Gastroesophageal sphincter (tissue), 4 donors: Measurements from ENCODE around the gene S100A7. TPM values are rescaled to one million over a fixed set of nuclear protein-coding genes. Genes with fewer than 3 reads are reported as not detected.
"Not testable (repeated sequence)": the region's sequence is repeated elsewhere in the genome, so short reads cannot be mapped to it uniquely, and the experiment has no call there.

ENCODE experiments used
- ATAC-seq: fragments of 150-250 bp; one replicate; pipeline ENCODE4 v1.9.1; 2016; ENCODE audit warnings: mild to moderate bottlenecking, moderate library complexity
- H3K27ac ChIP-seq, 4 donors: fragments of 200-600 bp; sonication (generic) in 3 of 4; 1 replicate in 3 of 4; 2 replicates in 1 of 4; pipeline ENCODE4 v1.5.1; 2016 to 2019
- H3K27me3 ChIP-seq: fragments of 200-600 bp; sonication (generic); one replicate; pipeline ENCODE4 v1.5.1; 2019
- H3K36me3 ChIP-seq, 2 donors: fragments of 200-600 bp; sonication (generic); one replicate each; pipeline ENCODE4 v1.5.1; 2019; ENCODE audit warnings: control low read depth in 1 of 2
- H3K4me1 ChIP-seq, 3 donors: fragments of 200-600 bp; sonication (generic); 1 replicate in 2 of 3; 2 replicates in 1 of 3; pipeline ENCODE4 v1.5.1; 2016 to 2019; ENCODE audit warnings: control low read depth in 2 of 3
- H3K4me3 ChIP-seq, 2 donors: fragments of 200-600 bp; sonication (generic); one replicate each; pipeline ENCODE4 v1.5.1; 2019; ENCODE audit warnings: mild to moderate bottlenecking in 1 of 2, moderate library complexity in 1 of 2
- H3K9me3 ChIP-seq, 3 donors: fragments of 200-600 bp; sonication (generic); one replicate each; pipeline ENCODE4 v1.5.1; 2017 to 2019; ENCODE audit warnings: control low read depth in 2 of 3
- EP300 ChIP-seq: sonication (generic); formaldehyde crosslinking; IDR thresholded peaks from one replicate; pipeline ENCODE4 v1.6.1; 2017; ENCODE audit warnings: antibody characterized with exemption, mild to moderate bottlenecking
- POLR2A ChIP-seq, 2 donors: fragments of 450-650 bp; IDR thresholded peaks; one replicate each; pipeline ENCODE4 v1.6.1; 2017; ENCODE audit warnings: antibody characterized with exemption in 2 of 2, mild to moderate bottlenecking in 2 of 2, moderate library complexity in 1 of 2
- POLR2AphosphoS5 ChIP-seq: sonication (generic); formaldehyde crosslinking; IDR thresholded peaks from one replicate; pipeline ENCODE4 v1.6.1; 2017; ENCODE audit warnings: antibody characterized with exemption
- WGBS, 2 donors: methylation state at CpG; one replicate each; pipeline ENCODE4 v1.1.5; 2018; ENCODE audit warnings: low coverage in 1 of 2; 5-methylcytosine and 5-hydroxymethylcytosine counted together
- total RNA-seq, 4 donors: library from RNA; depleted of rRNA; stranded (reverse); fragments of >200 nt; gene quantifications; one replicate each; pipeline ENCODE4 v1.1.0, GENCODE V29; 2016
- TF ChIP-seq, protein P1 (sequence below), 4 experiments: fragments of 200-600 bp in 2 of 4; fragments of 450-650 bp in 2 of 4; sonication (generic) in 1 of 4; IDR thresholded peaks; one replicate each; pipeline ENCODE4 v1.5.1; 2017 to 2019; ENCODE audit warnings: antibody characterized with exemption in 4 of 4, mild to moderate bottlenecking in 2 of 4, moderate library complexity in 2 of 4

S100A7 gene
- total RNA-seq, 4 donors from 2014 or later = 33.0 to 253 TPM; not detected in 2

DNA sequence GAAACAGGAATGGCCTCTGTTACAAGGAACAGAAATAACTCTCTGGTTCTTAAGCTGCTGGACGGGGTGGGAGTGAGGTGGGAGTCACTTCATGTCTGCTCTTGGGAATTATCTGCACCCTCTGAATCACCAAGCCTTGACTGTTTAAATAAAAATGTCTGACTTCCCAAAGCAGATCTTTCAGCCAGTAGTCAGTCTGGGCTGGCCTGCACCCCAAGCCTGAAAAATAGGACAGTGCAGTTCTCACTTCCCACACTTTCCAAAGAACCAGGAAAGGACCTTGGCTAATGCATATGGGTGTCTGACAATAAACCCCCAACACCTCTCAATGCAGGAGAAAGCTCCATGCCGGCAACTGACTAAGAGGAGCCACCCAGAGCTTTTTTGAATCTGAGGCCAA, 796 bp downstream of the S100A7 start:
- H3K9me3 ChIP-seq = no peaks in the 10 kb centered on the region
- H3K4me3 ChIP-seq = no peak overlapping the region
- H3K27ac ChIP-seq = no peak overlapping the region
- no peak for ATAC-seq
- no peaks in the 10 kb centered on the region for H3K4me1 ChIP-seq
- no peaks in the 10 kb centered on the region for H3K36me3 ChIP-seq
- WGBS, 2 donors = no CpG with 5 or more reads among the region's 2 CpGs
- H3K27me3 ChIP-seq = peaks cover 18% of the 10 kb centered on the region
- TF ChIP-seq EP300 (no peak), POLR2A (IDR thresholded peaks at IDR 0.05) (no peak), POLR2AphosphoS5 (no peak)
- TF ChIP-seq, protein P1, sequence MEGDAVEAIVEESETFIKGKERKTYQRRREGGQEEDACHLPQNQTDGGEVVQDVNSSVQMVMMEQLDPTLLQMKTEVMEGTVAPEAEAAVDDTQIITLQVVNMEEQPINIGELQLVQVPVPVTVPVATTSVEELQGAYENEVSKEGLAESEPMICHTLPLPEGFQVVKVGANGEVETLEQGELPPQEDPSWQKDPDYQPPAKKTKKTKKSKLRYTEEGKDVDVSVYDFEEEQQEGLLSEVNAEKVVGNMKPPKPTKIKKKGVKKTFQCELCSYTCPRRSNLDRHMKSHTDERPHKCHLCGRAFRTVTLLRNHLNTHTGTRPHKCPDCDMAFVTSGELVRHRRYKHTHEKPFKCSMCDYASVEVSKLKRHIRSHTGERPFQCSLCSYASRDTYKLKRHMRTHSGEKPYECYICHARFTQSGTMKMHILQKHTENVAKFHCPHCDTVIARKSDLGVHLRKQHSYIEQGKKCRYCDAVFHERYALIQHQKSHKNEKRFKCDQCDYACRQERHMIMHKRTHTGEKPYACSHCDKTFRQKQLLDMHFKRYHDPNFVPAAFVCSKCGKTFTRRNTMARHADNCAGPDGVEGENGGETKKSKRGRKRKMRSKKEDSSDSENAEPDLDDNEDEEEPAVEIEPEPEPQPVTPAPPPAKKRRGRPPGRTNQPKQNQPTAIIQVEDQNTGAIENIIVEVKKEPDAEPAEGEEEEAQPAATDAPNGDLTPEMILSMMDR (IDR thresholded peaks at IDR 0.05) = no peak

DNA sequence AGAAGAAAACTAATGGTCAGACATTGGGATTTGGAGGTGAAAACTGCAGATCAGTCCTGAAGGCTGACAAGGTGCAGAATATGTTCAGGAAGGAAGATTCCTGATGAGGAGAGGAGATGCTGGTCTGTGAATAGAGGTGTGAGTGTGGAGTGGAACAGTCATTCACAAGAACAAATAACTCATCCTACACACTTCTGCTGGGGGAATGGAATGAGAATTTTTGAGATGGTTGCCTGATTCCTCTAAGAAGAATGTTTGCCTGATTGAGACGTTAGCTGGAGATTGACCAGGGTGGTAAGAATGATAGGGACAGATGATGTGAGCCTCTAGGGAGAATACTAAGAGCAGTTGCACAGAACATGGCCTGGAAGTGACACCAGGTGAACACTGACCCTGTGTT, 4.1 kb downstream of the S100A7 start:
- no peaks in the 10 kb centered on the region for H3K9me3 ChIP-seq
- TF ChIP-seq POLR2A (IDR thresholded peaks at IDR 0.05) = no peak
- ATAC-seq = no peak
- H3K27me3 ChIP-seq = peaks cover 9% of the 10 kb centered on the region
- H3K4me1 ChIP-seq = no peaks in the 10 kb centered on the region
- WGBS, 2 donors = 44% methylated on average over 1 of the region's 1 CpG; no CpG with 5 or more reads in 1 of the 2 donors
- H3K27ac ChIP-seq = no peak overlapping the region
- no peak overlapping the region for H3K4me3 ChIP-seq
- H3K36me3 ChIP-seq = no peaks in the 10 kb centered on the region

DNA sequence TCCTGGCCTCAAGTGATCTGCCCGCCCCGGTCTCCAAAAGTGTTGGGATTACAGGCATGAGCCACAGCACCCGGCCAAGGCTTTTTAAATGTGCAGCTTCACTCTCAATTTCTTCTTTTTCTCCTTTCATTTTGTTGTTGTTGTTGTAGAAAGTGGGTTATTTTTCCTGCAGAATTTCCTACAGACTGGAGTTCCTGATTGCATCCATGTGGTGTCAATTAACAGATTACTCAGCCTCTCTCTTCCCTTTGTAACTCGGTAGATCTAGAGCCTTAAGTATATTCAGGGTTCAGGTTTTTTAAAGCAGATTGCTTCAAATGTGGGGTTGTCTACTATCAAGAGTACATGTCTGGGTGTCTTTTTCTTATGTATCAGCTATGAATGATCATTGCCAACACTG, 11.6 kb downstream of the S100A7 start:
- not testable (repeated sequence) for H3K27ac ChIP-seq, H3K4me3 ChIP-seq, H3K9me3 ChIP-seq, ATAC-seq, H3K36me3 ChIP-seq, H3K4me1 ChIP-seq
- WGBS, 2 donors = 50 to 78% methylated on average over 2 to 4 of the region's 4 CpGs
- H3K27me3 ChIP-seq = peaks cover 42% of the 10 kb centered on the region

DNA sequence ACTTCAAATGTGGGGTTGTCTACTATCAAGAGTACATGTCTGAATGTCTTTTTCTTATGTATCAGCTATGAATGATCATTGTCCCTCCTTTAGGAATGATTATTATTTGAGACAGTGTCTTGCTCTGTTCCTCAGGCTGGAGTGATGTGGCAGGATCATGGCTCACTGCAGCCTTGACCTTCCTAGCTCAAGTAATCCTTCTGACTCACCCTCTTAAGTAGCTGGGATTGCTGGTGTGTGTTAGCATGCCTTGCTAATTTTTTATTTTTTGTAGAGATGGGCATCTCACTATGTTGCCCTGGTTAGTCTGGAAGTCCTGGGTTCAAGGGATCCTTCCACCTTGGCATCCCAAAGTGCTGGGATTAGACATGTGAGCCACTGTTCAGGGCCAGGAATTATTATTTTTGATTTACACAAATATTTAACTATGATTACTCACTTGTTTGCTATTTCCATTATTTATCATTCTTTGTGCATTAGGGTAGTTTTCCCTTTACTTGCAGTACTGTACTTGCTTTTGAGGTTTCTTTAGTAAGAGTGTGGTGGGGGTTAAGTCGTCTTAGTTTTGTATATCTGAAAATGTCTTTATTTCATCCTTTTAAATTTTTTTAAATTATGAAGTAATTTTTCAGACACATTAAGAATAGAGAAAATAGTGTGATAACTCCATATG, 12.8 kb downstream of the S100A7 start:
- TF ChIP-seq EP300 = no peak
- no peak for TF ChIP-seq POLR2AphosphoS5
- TF ChIP-seq, protein P1 (IDR thresholded peaks at IDR 0.05) = no peak
- no peak for TF ChIP-seq POLR2A (IDR thresholded peaks at IDR 0.05)
- H3K4me1 ChIP-seq = no peaks in the 10 kb centered on the region
- H3K27me3 ChIP-seq = peaks cover 46% of the 10 kb centered on the region
- no peak for ATAC-seq
- no peak overlapping the region for H3K4me3 ChIP-seq
- no peaks in the 10 kb centered on the region for H3K36me3 ChIP-seq
- peaks cover 0 to 8% (median 0%) of the 10 kb centered on the region in 3 donors for H3K9me3 ChIP-seq
- WGBS, 2 donors = 75 to 92% methylated on average over 1 of the region's 1 CpG
- H3K27ac ChIP-seq = no peak overlapping the region

DNA sequence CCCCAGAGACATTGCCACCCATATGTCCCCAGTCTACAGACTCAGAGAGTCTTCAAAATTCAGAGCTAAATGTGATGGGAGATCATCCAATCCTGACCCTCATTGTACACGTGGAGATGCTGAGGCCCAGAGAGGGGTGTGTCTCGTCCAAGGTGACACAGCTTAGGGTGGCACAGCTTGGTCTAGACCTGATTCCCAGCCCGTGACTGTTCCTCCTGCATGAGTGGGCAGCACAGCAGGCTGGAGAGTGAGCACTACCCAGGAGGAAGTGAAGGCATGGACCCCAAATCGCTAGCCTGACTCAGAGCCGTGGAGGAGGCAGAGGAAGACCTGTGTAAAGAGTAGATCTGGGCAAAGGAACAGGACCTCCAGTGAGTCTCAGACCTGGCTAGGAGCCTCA, 16.4 kb downstream of the S100A7 start:
- TF ChIP-seq, protein P1 (IDR thresholded peaks at IDR 0.05) = no peak
- TF ChIP-seq EP300 (no peak), POLR2A (IDR thresholded peaks at IDR 0.05) (no peak), POLR2AphosphoS5 (no peak)
- Histone ChIP-seq H3K4me1 (no peaks in the 10 kb centered on the region), H3K9me3 (peaks cover 0 to 8% (median 0%) of the 10 kb centered on the region in 3 donors), H3K27me3 (peaks cover 33% of the 10 kb centered on the region), H3K36me3 (no peaks in the 10 kb centered on the region), H3K4me3 (no peak overlapping the region), H3K27ac (no peak overlapping the region)
- no peak for ATAC-seq
- WGBS, 2 donors = 80% methylated on average over 1 of the region's 5 CpGs; no CpG with 5 or more reads in 1 of the 2 donors

DNA sequence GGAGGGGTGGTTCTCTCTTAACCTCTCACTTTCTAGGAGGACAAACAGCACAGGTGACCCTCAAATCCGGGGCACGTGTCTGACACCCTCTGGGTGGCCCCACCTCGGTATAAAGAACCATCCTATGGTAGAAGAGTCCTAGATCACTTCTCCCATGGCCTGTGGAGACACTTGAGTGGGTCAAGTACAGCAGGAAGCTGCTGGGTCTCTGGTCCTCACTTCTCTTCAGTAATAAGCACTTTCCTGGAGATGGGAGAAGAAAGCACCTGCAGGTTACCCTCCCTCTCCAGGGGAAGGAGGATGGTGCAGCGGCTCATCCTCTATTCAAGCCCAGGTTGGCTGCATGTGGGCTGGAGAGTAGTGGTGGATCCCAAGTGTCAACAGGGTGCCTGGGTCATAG, 17.0 kb downstream of the S100A7 start:
- Histone ChIP-seq H3K36me3 (no peaks in the 10 kb centered on the region), H3K4me3 (no peak overlapping the region), H3K4me1 (no peaks in the 10 kb centered on the region), H3K27me3 (peaks cover 31% of the 10 kb centered on the region), H3K27ac (no peak overlapping the region), H3K9me3 (peaks cover 0 to 8% (median 0%) of the 10 kb centered on the region in 3 donors)
- TF ChIP-seq POLR2A (IDR thresholded peaks at IDR 0.05) = no peak
- no peak for TF ChIP-seq EP300
- TF ChIP-seq POLR2AphosphoS5 = no peak
- TF ChIP-seq, protein P1 (IDR thresholded peaks at IDR 0.05) = no peak
- no peak for ATAC-seq
- 75% methylated on average over 4 of the region's 4 CpGs; no CpG with 5 or more reads in 1 of the 2 donors for WGBS, 2 donors
